Small intestine (tissue), 7 donors: ENCODE results near the gene GPS2. TPM values are rescaled to one million over a fixed set of nuclear protein-coding genes. Genes with fewer than 3 reads are reported as not detected.
"Not testable (repeated sequence)": the region's sequence is repeated elsewhere in the genome, so short reads cannot be mapped to it uniquely, and the experiment has no call there.

ENCODE experiments used
- DNase-seq, 2 donors: peaks; one replicate each; pipeline versions ENCODE4 v3.0.0 to v3.0.0-alpha.2; 2013
- FAIRE-seq: peaks from 2 replicates; lab custom pipeline; 2012; peaks lifted over from hg19 to GRCh38; lab: Jason Lieb, UNC
- H3K27ac ChIP-seq, 3 donors: one replicate each; pipeline ENCODE4 v1.5.1; 2013; ENCODE audit warnings: low read length in 2 of 3, mild to moderate bottlenecking in 2 of 3, control low read depth in 1 of 3, inconsistent platforms in 1 of 3, low read depth in 1 of 3, moderate library complexity in 1 of 3
- H3K27me3 ChIP-seq, 3 donors: one replicate each; pipeline ENCODE4 v1.6.1; 2013; ENCODE audit warnings: low read length in 3 of 3, inconsistent platforms in 1 of 3; ENCODE audit not compliant: control insufficient read depth in 3 of 3, insufficient read depth in 3 of 3
- H3K36me3 ChIP-seq, 3 donors: one replicate each; pipeline ENCODE4 v1.6.1; 2013; ENCODE audit warnings: low read length in 3 of 3, inconsistent platforms in 1 of 3, low read depth in 1 of 3, mild to moderate bottlenecking in 1 of 3, moderate library complexity in 1 of 3; ENCODE audit not compliant: control insufficient read depth in 3 of 3, insufficient read depth in 2 of 3
- H3K4me1 ChIP-seq, 3 donors: one replicate each; pipeline ENCODE4 v1.6.1; 2013; ENCODE audit warnings: low read length in 2 of 3, inconsistent platforms in 1 of 3, low read depth in 1 of 3, mild to moderate bottlenecking in 1 of 3, moderate library complexity in 1 of 3; ENCODE audit not compliant: control insufficient read depth in 3 of 3, insufficient read depth in 2 of 3
- H3K4me3 ChIP-seq, 3 donors: one replicate each; pipeline ENCODE4 v1.5.1; 2013; ENCODE audit warnings: low read length in 3 of 3, control low read depth in 1 of 3, inconsistent platforms in 1 of 3, low read depth in 1 of 3, mild to moderate bottlenecking in 1 of 3, moderate library complexity in 1 of 3
- H3K9me3 ChIP-seq, 2 donors: one replicate each; pipeline ENCODE4 v1.6.1; 2013; ENCODE audit warnings: low read depth in 1 of 2, low read length in 1 of 2; ENCODE audit not compliant: control insufficient read depth in 2 of 2, insufficient read depth in 1 of 2
- WGBS, 3 donors: extraction: QIAGEN DNeasy Blood & Tissue Kit; methylation state at CpG; one replicate each; pipeline ENCODE4 v1.1.7; 2013; 5-methylcytosine and 5-hydroxymethylcytosine counted together
- polyA plus RNA-seq, 4 donors: library from polyadenylated mRNA; stranded (reverse) in 3 of 4; unstranded in 1 of 4; fragments of 200-250 nt in 3 of 4; fragments of 120-200 nt in 1 of 4; gene quantifications; one replicate each; pipeline versions ENCODE4 v1.2.1 to v1.2.3, GENCODE V29; 2013
- donor health status: healthy with polysubstance abuse.
- donor health status: control.
- donor health status: control.
- donor health status: Bipolar disorder and iron deficiency.
- donor health status: healthy.

GPS2 gene
- polyA plus RNA-seq, 4 donors, result 48.3 to 152 (median 86.3) TPM

DNA sequence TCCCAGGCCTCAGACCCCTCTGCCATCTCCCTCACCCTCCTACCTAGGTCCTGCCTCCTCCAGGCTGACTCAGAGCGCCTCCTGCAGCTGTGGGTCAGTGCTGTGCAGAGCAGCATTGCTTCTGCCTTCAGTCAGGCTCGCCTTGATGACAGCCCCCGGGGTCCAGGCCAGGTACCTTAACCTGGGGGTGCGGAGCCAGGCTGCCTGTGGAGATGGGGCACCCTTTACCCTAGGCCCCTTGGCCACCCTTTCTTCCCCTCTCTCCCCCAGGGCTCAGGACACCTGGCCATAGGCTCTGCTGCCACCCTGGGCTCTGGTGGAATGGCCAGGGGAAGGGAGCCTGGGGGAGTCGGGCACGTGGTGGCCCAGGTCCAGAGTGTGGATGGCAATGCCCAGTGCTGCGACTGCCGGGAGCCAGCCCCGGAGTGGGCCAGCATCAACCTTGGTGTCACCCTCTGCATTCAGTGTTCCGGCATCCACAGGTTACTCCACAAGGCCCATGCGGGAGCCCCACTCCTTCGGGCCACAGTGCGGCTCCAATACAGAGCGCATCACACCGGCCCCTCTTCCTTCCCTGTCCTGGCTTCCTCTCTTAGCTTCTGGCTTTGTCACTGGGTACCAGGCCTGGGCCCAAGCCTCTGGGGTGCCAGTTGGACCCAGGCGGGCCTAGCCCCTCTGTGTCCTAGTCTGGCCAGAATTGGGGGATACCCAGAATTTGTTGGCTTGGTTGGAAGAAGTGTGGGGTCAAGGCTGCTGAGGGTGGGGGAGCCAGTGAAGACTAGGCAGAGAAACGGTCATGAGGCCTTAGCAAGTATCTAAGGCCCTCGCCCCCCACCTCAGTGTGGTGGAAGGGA, 31.8 kb upstream of the GPS2 start:
- 72 to 86% (median 84%) methylated on average over 18 of the region's 18 CpGs for WGBS, 3 donors
- H3K4me3 ChIP-seq, result no peak overlapping the region
- H3K4me1 ChIP-seq, result peaks cover 0 to 9% (median 7%) of the 10 kb centered on the region in 3 donors
- no peak overlapping the region for H3K27ac ChIP-seq
- no peak for FAIRE-seq
- H3K36me3 ChIP-seq, result no peaks in the 10 kb centered on the region
- H3K9me3 ChIP-seq, result no peaks in the 10 kb centered on the region
- H3K27me3 ChIP-seq, result no peaks in the 10 kb centered on the region
- DNase-seq, result no peak

DNA sequence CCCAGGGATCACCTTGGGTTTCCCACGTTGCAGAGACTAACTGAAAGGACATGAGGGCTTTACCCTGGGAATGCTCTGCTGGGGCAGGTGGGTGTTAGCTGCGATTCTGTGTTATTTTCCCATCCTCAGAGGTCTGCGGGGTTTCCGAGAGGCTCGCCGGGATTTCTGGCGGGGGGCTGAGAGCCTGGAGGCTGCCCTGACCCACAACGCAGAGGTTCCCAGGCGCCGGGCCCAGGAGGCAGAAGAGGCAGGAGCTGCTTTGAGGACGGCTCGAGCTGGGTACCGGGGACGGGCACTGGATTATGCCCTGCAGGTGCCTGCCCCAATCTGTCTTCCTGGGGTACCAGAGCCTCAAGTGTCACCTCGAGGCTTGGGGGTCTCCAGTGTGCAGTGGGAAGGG, 28.1 kb upstream of the GPS2 start:
- 80 to 81% (median 80%) methylated on average over 15 of the region's 15 CpGs for WGBS, 3 donors
- H3K36me3 ChIP-seq, result no peaks in the 10 kb centered on the region
- DNase-seq (no peak), FAIRE-seq (no peak)
- H3K27me3 ChIP-seq, result peaks cover 0 to 2% (median 0%) of the 10 kb centered on the region in 3 donors
- no peaks in the 10 kb centered on the region for H3K4me1 ChIP-seq
- H3K27ac ChIP-seq, result no peak overlapping the region
- H3K4me3 ChIP-seq, result no peak overlapping the region
- H3K9me3 ChIP-seq, result no peaks in the 10 kb centered on the region

DNA sequence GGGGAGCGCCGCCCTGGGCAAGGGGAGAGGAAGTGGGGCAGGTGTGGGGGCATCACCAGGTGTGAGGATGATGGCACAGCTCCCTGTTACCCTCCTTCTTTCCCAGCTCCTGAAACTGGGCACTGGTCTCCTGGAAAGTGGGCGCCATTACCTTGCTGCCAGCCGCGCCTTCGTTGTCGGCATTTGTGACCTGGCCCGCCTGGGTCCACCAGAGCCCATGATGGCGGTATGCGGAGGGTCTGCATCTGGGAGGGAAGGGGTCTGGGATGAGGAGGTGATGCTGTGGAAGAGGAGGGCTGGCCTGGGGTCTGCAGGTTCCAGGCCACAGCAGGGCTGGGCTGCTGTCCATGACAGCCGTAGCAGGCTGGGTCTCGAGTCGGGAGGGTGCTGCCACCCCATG, 26.7 kb upstream of the GPS2 start:
- H3K4me3 ChIP-seq, result no peak overlapping the region
- no peaks in the 10 kb centered on the region for H3K9me3 ChIP-seq
- H3K27ac ChIP-seq, result no peak overlapping the region
- H3K27me3 ChIP-seq, result peaks cover 0 to 5% (median 0%) of the 10 kb centered on the region in 3 donors
- DNase-seq (no peak), FAIRE-seq (no peak)
- no peaks in the 10 kb centered on the region for H3K36me3 ChIP-seq
- WGBS, 3 donors, result 92 to 94% (median 94%) methylated on average over 11 to 13 of the region's 13 CpGs
- H3K4me1 ChIP-seq, result no peaks in the 10 kb centered on the region

DNA sequence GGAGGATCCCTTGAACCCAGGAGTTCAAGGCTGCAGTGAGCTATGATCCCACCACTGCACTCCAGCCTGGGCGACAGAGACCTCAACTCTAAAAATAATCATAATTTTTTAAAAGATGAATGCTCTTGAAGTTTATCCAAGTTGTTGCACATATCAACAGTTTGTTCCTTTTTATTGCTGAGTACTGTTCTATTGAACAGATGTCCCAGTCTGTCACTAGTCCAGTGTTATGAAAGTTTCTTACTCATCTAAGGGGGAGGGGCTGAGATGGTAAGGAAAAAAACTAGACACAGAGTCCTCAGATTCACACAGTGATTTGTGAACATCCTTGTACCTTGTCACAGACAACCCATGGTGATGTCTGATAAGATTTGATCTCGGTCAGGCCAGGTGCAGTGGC, 25.0 kb upstream of the GPS2 start:
- FAIRE-seq (no peak), DNase-seq (no peak)
- Histone ChIP-seq H3K36me3 (no peaks in the 10 kb centered on the region), H3K4me3 (no peak overlapping the region), H3K4me1 (no peaks in the 10 kb centered on the region), H3K9me3 (no peaks in the 10 kb centered on the region), H3K27me3 (peaks cover 0 to 8% (median 0%) of the 10 kb centered on the region in 3 donors), H3K27ac (no peak overlapping the region)
- 52 to 77% (median 54%) methylated on average over 2 of the region's 2 CpGs for WGBS, 3 donors

DNA sequence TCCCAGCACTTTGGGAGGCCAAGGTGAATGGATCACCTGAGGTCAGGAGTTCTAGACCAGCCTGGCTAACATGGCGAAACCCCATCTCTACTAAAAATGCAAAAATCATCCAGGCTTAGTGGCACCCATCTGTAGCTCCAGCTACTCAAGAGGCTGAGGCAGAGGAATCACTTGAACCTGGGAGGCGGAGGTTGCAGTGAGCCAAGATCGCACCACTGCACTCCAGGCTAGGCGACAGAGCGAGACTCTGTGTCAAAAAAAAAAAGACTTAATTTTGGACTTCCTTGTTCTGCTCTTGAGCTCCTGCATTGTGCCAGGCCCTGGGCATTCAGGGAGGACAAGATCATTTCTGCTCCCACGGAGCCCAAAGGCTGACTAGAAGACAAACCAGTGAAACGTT, 22.4 kb upstream of the GPS2 start:
- 68 to 73% (median 72%) methylated on average over 7 of the region's 7 CpGs for WGBS, 3 donors
- H3K27me3 ChIP-seq, FAIRE-seq, H3K36me3 ChIP-seq, H3K4me1 ChIP-seq, H3K4me3 ChIP-seq, H3K9me3 ChIP-seq, H3K27ac ChIP-seq, DNase-seq: not testable (repeated sequence)

DNA sequence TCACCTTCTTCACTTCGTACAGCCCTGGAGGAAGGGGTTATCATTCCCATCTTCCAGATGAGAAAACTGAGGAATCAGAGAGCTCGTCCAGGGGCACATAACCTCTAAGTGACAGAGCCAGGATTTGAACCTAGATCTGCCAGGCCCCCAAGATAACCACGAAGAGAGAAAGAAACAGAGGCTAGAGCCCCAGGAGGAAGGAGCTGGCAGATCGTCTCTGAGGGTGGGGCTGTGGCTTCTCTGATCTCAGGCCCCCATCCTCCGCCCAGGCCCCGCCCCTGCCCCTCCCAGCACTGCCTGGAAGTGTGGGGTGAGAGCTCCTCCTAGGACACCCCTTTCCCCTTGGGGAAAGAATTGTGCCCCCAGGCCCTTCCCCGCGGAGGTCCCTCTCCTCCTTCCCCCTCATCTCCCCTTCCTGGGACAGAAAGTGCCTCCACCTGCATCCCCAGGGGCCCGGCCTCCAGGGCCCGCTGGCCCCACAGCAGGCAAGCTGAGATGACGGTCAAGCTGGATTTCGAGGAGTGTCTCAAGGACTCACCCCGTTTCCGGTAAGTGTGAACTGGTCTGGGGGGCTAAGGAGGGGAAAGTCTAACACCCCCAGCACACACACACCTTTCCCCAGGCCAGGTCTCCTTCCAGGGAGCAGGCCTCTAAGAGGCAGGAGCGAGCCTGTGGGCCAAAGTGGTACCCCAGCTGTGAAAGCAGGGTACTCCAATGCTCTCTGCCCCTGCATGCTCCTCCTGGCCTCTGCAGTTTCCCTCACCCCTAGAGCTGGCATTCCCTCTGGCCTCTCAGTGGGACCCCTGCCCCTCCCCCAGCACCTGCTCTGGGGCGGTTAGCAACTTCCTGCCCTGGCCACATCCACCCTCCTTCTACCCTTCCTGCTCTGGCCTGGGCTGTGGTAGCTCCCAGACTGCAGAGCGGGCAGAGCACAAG, 21.3 kb upstream of the GPS2 start, which contains the start of gene ACAP1:
Gene ACAP1, plus strand, starts transcription at position 290 of the 936 bp plus-strand sequence. Its CDS starts 206 bp downstream, at position 496.
- FAIRE-seq (no peak), DNase-seq (peak in 1 of 2 donors; percentile 64)
- Histone ChIP-seq H3K27me3 (peaks cover 0 to 13% (median 0%) of the 10 kb centered on the region in 3 donors), H3K4me3 (peak within 1 kb of the TSS; percentile 10 to 52 (median 51)), H3K27ac (peak within 1 kb of the TSS in 1 of 3 donors; percentile 59), H3K36me3 (no peaks in the 10 kb centered on the region), H3K9me3 (no peaks in the 10 kb centered on the region), H3K4me1 (peaks cover 0 to 2% (median 0%) of the 10 kb centered on the region in 3 donors)
- 34 to 57% (median 43%) methylated on average over 16 to 17 of the region's 17 CpGs for WGBS, 3 donors

DNA sequence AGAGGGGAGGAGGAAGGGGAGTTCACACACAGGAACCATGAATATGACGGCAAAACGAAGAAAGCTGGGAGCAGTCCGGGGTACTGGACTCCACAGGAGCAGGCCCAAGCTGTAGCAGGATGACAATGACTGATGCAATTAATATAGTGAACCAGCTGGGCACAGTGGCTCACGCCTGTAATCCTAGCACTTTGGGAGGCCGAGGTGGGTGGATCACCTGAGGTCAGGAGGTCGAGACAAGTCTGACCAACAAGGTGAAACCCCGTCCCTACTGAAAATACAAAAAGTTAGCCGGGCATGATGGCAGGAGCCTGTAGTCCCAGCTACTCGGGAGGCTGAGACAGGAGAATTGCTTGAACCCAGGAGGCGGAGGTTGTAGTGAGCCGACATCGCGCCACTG, 20.6 kb upstream of the GPS2 start:
- not testable (repeated sequence) for H3K9me3 ChIP-seq, H3K36me3 ChIP-seq, H3K4me3 ChIP-seq, H3K4me1 ChIP-seq, FAIRE-seq, DNase-seq
- 82 to 88% (median 87%) methylated on average over 13 of the region's 13 CpGs for WGBS, 3 donors
- H3K27ac ChIP-seq, result peak overlapping the region in 1 of 3 donors; percentile 2
- peaks cover 0 to 13% (median 0%) of the 10 kb centered on the region in 3 donors for H3K27me3 ChIP-seq

DNA sequence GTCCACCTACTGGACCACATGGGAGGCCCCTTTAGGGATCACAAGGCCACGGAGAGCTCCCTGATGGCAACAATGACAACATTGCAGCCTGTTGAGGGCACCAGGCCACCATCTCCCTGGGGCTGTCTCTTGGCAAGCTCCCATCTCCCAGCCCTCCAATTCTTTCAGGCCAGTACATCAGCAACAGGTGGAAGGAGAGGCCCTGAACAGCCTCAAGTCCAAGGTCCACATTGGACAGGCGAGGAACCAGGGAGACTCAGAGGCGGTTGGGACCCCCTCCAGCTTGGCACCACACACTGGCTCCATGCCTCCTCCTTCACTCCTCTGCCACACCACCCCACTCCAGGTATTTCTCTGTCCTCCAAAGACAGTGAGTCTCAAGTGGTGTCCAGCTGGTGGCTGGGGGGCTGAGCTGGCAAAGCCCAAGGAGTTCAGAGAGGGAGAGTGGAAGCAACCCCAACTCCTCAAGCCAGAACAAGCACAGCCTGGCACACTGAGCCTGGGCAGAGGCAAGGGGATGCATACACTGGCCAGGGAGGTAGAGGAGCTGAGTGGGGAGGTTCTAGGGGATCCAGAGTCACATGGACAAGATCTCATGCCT, 19.9 kb upstream of the GPS2 start:
- Histone ChIP-seq H3K27ac (no peak overlapping the region), H3K9me3 (no peaks in the 10 kb centered on the region), H3K4me3 (no peak overlapping the region), H3K36me3 (no peaks in the 10 kb centered on the region), H3K27me3 (peaks cover 0 to 13% (median 0%) of the 10 kb centered on the region in 3 donors), H3K4me1 (peaks cover 0 to 9% (median 0%) of the 10 kb centered on the region in 3 donors)
- DNase-seq (no peak), FAIRE-seq (no peak)
- 18 to 76% (median 31%) methylated on average over 3 of the region's 3 CpGs for WGBS, 3 donors
